ENCODE data around the gene FFAR3. TPM values are rescaled to one million over a fixed set of nuclear protein-coding genes. Genes with fewer than 3 reads are reported as not detected.

The FFAR3 gene
- total and polyA plus RNA-seq, 2 of the 8 experiments (the other 6 are each of a cell fraction or from before 2014, with no cell fraction given) = not detected

- TF ChIP-seq BCL11A (IDR thresholded peaks at IDR 0.05; ENCODE audit: low read depth in 2 of 2, low read length in 2 of 2) (no peak), FOSL1 (IDR thresholded peaks at IDR 0.05; ENCODE audit: insufficient read depth, low read depth, low read length) (no peak)
- H2BK20ac ChIP-seq (ENCODE audit: low read length) = no peak overlapping the region
- no peaks in the 10 kb centered on the region; the same call in 1 of the 2 replicates for H3K23me2 ChIP-seq (ENCODE audit: low read depth, low read length)
- H3K14ac ChIP-seq (ENCODE audit: insufficient read length) = no peak overlapping the region
- no peak overlapping the region for H3K4me2 ChIP-seq (ENCODE audit: insufficient read depth in 1 of 2, low read depth in 2 of 2, low read length in 2 of 2)
- no peak overlapping the region for H3K27ac ChIP-seq (ENCODE audit: low read depth, low read length)
- POLR2A ChIA-PET (ENCODE audit: partially characterized antibody) = no interaction called here
- DNase-seq (ENCODE audit: low read depth in 1 of 2, low spot score in 2 of 2) (peak in 1 of 2 experiments; percentile 31), FAIRE-seq (no peak)
- H3K4ac ChIP-seq (replicated peaks; ENCODE audit: insufficient read length, low read depth, low read length) = no peak overlapping the region
- no peak overlapping the region for H3K9ac ChIP-seq (replicated peaks in 1 of 4; ENCODE audit: extremely low read depth in 1 of 4, low read depth in 3 of 4, low read length in 3 of 4)
- H3K18ac ChIP-seq (ENCODE audit: extremely low read depth, low read length) = no peak overlapping the region
- no peak overlapping the region for H3K23ac ChIP-seq (ENCODE audit: insufficient read length)
- 85% methylated on average over 28 of the region's 28 CpGs; no CpG with 5 or more reads in 1 of the 2 experiments for WGBS, 2 experiments (ENCODE audit: extremely low coverage in 1 of 2, insufficient coverage in 1 of 2, insufficient read length in 1 of 2, insufficient replicate concordance in 2 of 2, low coverage in 1 of 2, low lambda C conversion rate in 2 of 2, missing lambda C conversion rate in 1 of 2)
- H4K8ac ChIP-seq (ENCODE audit: extremely low read depth, insufficient read depth, low read length) = peak overlapping the region; percentile 37; the same call in 1 of the 2 replicates
- H2BK12ac ChIP-seq (ENCODE audit: low read depth, low read length) = no peak overlapping the region
- H3K9me3 ChIP-seq (ENCODE audit: insufficient read depth in 2 of 2, low read depth in 1 of 2, low read length in 1 of 2) = no peaks in the 10 kb centered on the region
- no peak overlapping the region for H2AFZ ChIP-seq (ENCODE audit: low read length)
- peaks cover 0 to 2% (median 0%) of the 10 kb centered on the region in 4 experiments; a peak in 1 of 7 replicates for H3K4me1 ChIP-seq (replicated peaks in 1 of 4; ENCODE audit: control insufficient read depth in 3 of 4, insufficient read depth in 4 of 4, low read length in 3 of 4)
- no peak overlapping the region for H2BK15ac ChIP-seq (ENCODE audit: low read length)
- H3K79me1 ChIP-seq (ENCODE audit: low read depth, low read length) = no peaks in the 10 kb centered on the region
- H3K27me3 ChIP-seq (replicated peaks in 1 of 4; ENCODE audit: control insufficient read depth in 3 of 4, extremely low read depth in 1 of 4, insufficient read depth in 3 of 4, low read length in 3 of 4) = no peaks in the 10 kb centered on the region
- H2AK5ac ChIP-seq (ENCODE audit: low read depth, low read length) = no peak overlapping the region
- no peaks in the 10 kb centered on the region for H3K79me2 ChIP-seq (ENCODE audit: control insufficient read depth in 1 of 2, insufficient read depth in 2 of 2, low read length in 2 of 2)
- H4K91ac ChIP-seq (replicated peaks; ENCODE audit: insufficient read length, low read length) = no peak overlapping the region
- CTCF ChIA-PET (ENCODE audit: partially characterized antibody) = interaction anchor here (0.6 to 2.0 kb wide), 7 partner anchors 11 to 164 kb away, joined by 3 to 6 read pairs (median 3); no protein-coding TSS in a partner anchor
- no peak overlapping the region for H2BK5ac ChIP-seq (ENCODE audit: low read depth, low read length)
- H4K20me1 ChIP-seq (replicated peaks in 1 of 2; ENCODE audit: control insufficient read depth in 1 of 2, insufficient read depth in 2 of 2, low read length in 2 of 2) = no peaks in the 10 kb centered on the region
- H4K5ac ChIP-seq (ENCODE audit: insufficient read length, low read depth, low read length) = no peak overlapping the region
- no peak overlapping the region for H2BK120ac ChIP-seq (replicated peaks; ENCODE audit: low read depth, low read length)
- no peak overlapping the region for H3K56ac ChIP-seq (replicated peaks; ENCODE audit: insufficient read length, low read depth, low read length)
- no peaks in the 10 kb centered on the region for H3K36me3 ChIP-seq (ENCODE audit: control insufficient read depth in 2 of 4, insufficient read depth in 4 of 4, low read length in 3 of 4)
- no peak overlapping the region for H3K4me3 ChIP-seq (ENCODE audit: extremely low read depth in 1 of 4, insufficient read depth in 2 of 4, low read depth in 3 of 4, low read length in 4 of 4)
These were observed 11.8 kb upstream of the FFAR3 start for GRCh38 chr19:35346193-35347052.

Data from H1 (cell line).